Astrocyte of the cerebellum (primary cell): ENCODE data around the gene CCDC127.
A peak's percentile ranks its signal among the peaks of the same experiment; 100 is the strongest.
"Not testable (repeated sequence)": the region's sequence is repeated elsewhere in the genome, so short reads cannot be mapped to it uniquely, and the experiment has no call there.

Experiments used
- DNase-seq: peaks from one replicate; pipeline ENCODE4 v3.0.0-alpha.2; 2011; ENCODE audit warnings: low read depth
- H3K4me3 ChIP-seq: 2 replicates; pipeline ENCODE4 v1.5.1; 2011; ENCODE audit warnings: mild to moderate bottlenecking, low read depth, low read length, moderate library complexity
- CTCF ChIP-seq: IDR thresholded peaks from 2 replicates; pipeline ENCODE4 v1.5.1; 2012; ENCODE audit warnings: low read length, low read depth, moderate library complexity, mild to moderate bottlenecking; ENCODE audit errors: missing control alignments
- in situ Hi-C: cut with HindIII; loops from 2 replicates; pipeline ENCODE4 v1.10.0; 2017; ENCODE audit warnings: low sequenced_read_pairs

Gene CCDC127

GRCh38 chr5:219460-219863 lies 1.5 kb upstream of the CCDC127 start:
- in situ Hi-C loops: no loop called here
- peak overlapping the region; percentile 95 for H3K4me3 ChIP-seq
- no peak for TF ChIP-seq CTCF
- DNase-seq: no peak

GRCh38 chr5:218457-219291 lies 721 bp upstream of the CCDC127 start:
- in situ Hi-C loops: no loop called here
- peak overlapping the region; percentile 95 for H3K4me3 ChIP-seq
- TF ChIP-seq CTCF: no peak
- DNase-seq: no peak

GRCh38 chr5:216076-216475 lies 1.9 kb downstream of the CCDC127 start:
- DNase-seq, in situ Hi-C loops, H3K4me3 ChIP-seq: not testable (repeated sequence)

GRCh38 chr5:215256-215655 lies 2.7 kb downstream of the CCDC127 start:
- H3K4me3 ChIP-seq, DNase-seq, in situ Hi-C loops: not testable (repeated sequence)

DNA sequence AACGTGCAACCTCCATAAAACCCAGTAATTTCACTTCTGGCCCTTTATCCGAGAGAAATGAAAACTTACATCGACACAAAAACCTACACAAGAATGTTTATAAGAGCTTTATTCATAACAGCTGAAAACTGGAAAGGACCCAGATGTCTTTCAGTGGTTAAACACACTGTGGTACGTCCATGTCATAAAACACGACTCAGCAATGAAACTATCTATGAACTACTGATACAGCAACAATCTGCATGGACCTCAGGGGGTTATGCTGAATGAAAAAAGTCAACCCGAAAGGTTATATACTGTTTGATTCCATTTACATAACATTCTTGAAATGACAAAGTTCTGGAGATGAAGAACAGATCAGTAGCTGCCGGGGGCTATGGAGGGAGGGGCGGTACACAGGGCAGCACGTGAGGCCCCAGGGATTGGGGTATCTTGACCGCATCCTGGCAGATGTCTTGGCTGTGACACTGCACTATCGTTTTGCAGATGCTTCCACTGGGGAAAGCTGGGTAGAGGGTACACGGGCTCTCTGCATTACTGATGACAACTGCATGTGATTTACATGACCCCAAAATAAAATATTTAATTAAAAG lies 4.1 kb downstream of the CCDC127 start:
- H3K4me3 ChIP-seq: no peak overlapping the region
- in situ Hi-C loops: no loop called here
- no peak for DNase-seq
- TF ChIP-seq CTCF: no peak

DNA sequence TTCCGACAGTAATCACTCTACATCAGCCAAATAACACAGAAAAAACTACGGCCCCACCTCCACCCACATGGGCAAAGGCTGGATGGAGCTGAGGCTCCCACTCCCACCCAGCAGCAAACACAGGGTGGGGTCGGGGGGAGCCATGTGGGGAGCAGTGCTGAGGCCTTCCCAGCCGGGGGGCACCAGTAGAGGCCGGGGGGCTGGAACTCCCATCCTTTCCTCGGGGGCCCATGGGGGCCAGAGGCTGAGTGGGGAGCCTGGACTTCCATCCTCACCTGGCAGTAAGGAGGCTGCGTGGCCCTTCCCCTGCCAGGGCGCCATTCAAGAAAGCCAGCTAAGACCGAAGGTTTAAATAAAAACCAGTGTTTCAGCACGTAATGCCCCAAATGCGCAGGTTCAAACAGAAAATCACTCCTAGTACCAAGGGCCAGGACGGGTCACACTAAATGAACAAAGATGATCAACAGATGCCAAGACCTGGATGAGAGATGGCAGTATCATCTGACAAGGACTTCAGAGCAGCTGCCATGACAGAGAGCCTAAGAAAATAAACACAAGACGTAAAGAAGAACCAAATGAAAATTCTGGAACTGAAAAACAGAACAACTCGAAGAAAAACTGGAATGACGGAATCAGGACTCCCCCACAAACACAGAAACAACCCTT lies 9.4 kb downstream of the CCDC127 start:
- DNase-seq: no peak
- no peak overlapping the region for H3K4me3 ChIP-seq
- in situ Hi-C loops: no loop called here
- TF ChIP-seq CTCF: no peak

DNA sequence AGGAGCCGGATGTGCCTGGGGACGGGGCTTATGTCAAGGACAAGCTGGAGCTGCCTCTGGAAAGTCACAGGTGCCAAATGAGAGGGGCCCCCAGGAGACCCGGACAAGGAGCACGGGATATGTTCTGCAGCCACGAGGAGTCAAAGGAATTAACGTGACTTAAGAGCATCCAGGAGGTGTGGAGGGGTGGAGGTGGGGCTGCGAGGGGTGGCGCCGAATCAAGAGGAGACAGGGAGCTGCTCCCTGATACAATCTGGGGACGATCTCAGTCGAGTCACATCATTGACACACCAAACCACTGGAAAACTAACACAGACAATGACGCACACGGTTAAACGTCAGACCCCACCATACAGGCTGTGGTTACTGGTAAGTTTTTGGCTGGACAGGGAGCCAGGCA lies 10.4 kb downstream of the CCDC127 start:
- no peak overlapping the region for H3K4me3 ChIP-seq
- no peak for DNase-seq
- in situ Hi-C loops: no loop called here
- TF ChIP-seq CTCF: no peak
